HepG2 (cell line): Measurements from ENCODE around the gene SRBD1. TPM values are rescaled to one million over a fixed set of nuclear protein-coding genes. Genes with fewer than 3 reads are reported as not detected.

ENCODE experiments used
- ATAC-seq: fragments of 200-7000 bp; cut with Tn5 transposase; 3 replicates; pipeline ENCODE4 v1.9.1; 2020; ENCODE audit warnings: mild to moderate bottlenecking, moderate library complexity
- BruUV-seq: library from RNA; stranded (reverse); fragments of 400-500 nt; replicated peaks from 2 replicates; lab custom pipeline; 2021; lab: Mats Ljungman, UMichigan
- CTCF ChIA-PET: fragments of 300-600 bp; formaldehyde crosslinking; extraction: SDS; loops from one replicate; lab custom pipeline; 2021; ENCODE audit warnings: low total read pairs, inconsistent platforms, low intra/inter-chr PET ratio; lab: Yijun Ruan, JAX
- POLR2A ChIA-PET: fragments of 350-600 bp; sonication (Branson Sonifier 250); formaldehyde crosslinking; loops from one replicate; lab custom pipeline; 2020; ENCODE audit warnings: antibody characterized with exemption, inconsistent platforms; lab: Yijun Ruan, JAX
- DNase-seq: peaks from one replicate; pipeline ENCODE4 v3.0.0-alpha.2; 2015; ENCODE audit warnings: low spot score
- FAIRE-seq: peaks from 3 replicates; lab custom pipeline; 2011; peaks lifted over from hg19 to GRCh38; lab: Jason Lieb, UNC
- H2AFZ ChIP-seq: one replicate; pipeline ENCODE4 v1.6.1; 2011; ENCODE audit warnings: low read length, inconsistent platforms
- H3K27ac ChIP-seq: fragments of 300-600 bp; 3 replicates; pipeline ENCODE4 v1.8.0; 2011; ENCODE audit warnings: mixed run types, mild to moderate bottlenecking, mixed read lengths, low read length, inconsistent platforms; ENCODE audit not compliant: insufficient read depth; ENCODE audit errors: extremely low read length
- H3K27me3 ChIP-seq, 2 experiments: fragments of 200-600 bp in 1 of 2; 2 replicates in 1 of 2; 3 replicates in 1 of 2; pipeline versions ENCODE4 v1.6.0 to v1.8.0; 2011; ENCODE audit warnings: low read length in 2 of 2, mild to moderate bottlenecking in 2 of 2, moderate library complexity in 2 of 2, inconsistent platforms in 1 of 2; ENCODE audit not compliant: insufficient read depth in 2 of 2, control insufficient read depth in 1 of 2
- H3K36me3 ChIP-seq, 2 experiments: fragments of 200-600 bp in 1 of 2; replicated peaks in 1 of 2; 2 replicates in 1 of 2; 3 replicates in 1 of 2; pipeline versions ENCODE4 v1.5.1 to v1.8.0; 2011; ENCODE audit warnings: low read length in 2 of 2, inconsistent platforms in 1 of 2; ENCODE audit not compliant: insufficient read depth in 2 of 2, control insufficient read depth in 1 of 2
- H3K4me1 ChIP-seq: 2 replicates; pipeline ENCODE4 v1.5.1; 2012; ENCODE audit warnings: low read length, inconsistent platforms; ENCODE audit not compliant: insufficient read depth
- H3K4me2 ChIP-seq: 2 replicates; pipeline ENCODE4 v1.6.0; 2011; ENCODE audit warnings: low read depth, low read length, inconsistent platforms
- H3K4me3 ChIP-seq, 3 experiments: fragments of 200-600 bp in 1 of 3; sonication (generic), shearing (Covaris generic) in 1 of 3; replicated peaks in 1 of 3; 2 replicates each; pipeline ENCODE4 v1.5.1; 2011 to 2016; ENCODE audit warnings: low read length in 3 of 3, inconsistent platforms in 2 of 3, low read depth in 2 of 3, mild to moderate bottlenecking in 2 of 3, control low read depth in 1 of 3, mixed read lengths in 1 of 3; ENCODE audit not compliant: insufficient read depth in 1 of 3
- H3K79me2 ChIP-seq: one replicate; pipeline ENCODE4 v1.6.1; 2011; ENCODE audit warnings: low read length, inconsistent platforms; ENCODE audit not compliant: insufficient read depth
- H3K9ac ChIP-seq: 2 replicates; pipeline ENCODE4 v1.6.0; 2011; ENCODE audit warnings: mild to moderate bottlenecking, low read depth, low read length, inconsistent platforms; ENCODE audit not compliant: insufficient read depth
- H3K9me3 ChIP-seq: 2 replicates; pipeline ENCODE4 v1.5.1; 2012; ENCODE audit warnings: mild to moderate bottlenecking, low read length
- H4K20me1 ChIP-seq: 2 replicates; pipeline ENCODE4 v1.6.0; 2011; ENCODE audit warnings: inconsistent platforms, mild to moderate bottlenecking, low read length, moderate library complexity; ENCODE audit not compliant: insufficient read depth
- SALL2 ChIP-seq: sonication (generic); formaldehyde crosslinking; IDR thresholded peaks from 2 replicates; pipeline ENCODE4 v1.8.1; 2023; ENCODE audit warnings: mild to moderate bottlenecking, missing genetic modification reagents, inconsistent platforms
- SP2 ChIP-seq: sonication (generic); formaldehyde crosslinking; IDR thresholded peaks from 2 replicates; pipeline ENCODE4 v1.5.1; 2020; ENCODE audit warnings: mild to moderate bottlenecking, missing genetic modification reagents
- ZBTB42 ChIP-seq: sonication (generic); formaldehyde crosslinking; IDR thresholded peaks from 2 replicates; pipeline ENCODE4 v1.5.0; 2020; ENCODE audit warnings: mild to moderate bottlenecking, missing genetic modification reagents
- ZNF234 ChIP-seq: sonication (generic); formaldehyde crosslinking; conservative IDR thresholded peaks from 2 replicates; pipeline ENCODE4 v1.5.1; 2020; ENCODE audit warnings: mild to moderate bottlenecking, missing genetic modification reagents
- WGBS: methylation state at CpG from one replicate; pipeline ENCODE4 v1.1.6; 2017; ENCODE audit warnings: low lambda C conversion rate; 5-methylcytosine and 5-hydroxymethylcytosine counted together
- in situ Hi-C: cut with HindIII; loops from 2 replicates; pipeline ENCODE4 v1.10.0; 2017; ENCODE audit warnings: low pct_unique_long_range_greater_than_20kb; ENCODE audit not compliant: extremely low pct_ligation_motif_present
- intact Hi-C: fragments of 100-400 bp; cut with micrococcal nuclease; formaldehyde crosslinking; loops from one replicate; pipeline ENCODE4 v1.10.0; 2022; ENCODE audit not compliant: unreplicated experiment
- polyA plus RNA-seq, 8 experiments: library from polyadenylated mRNA; depleted of rRNA in 3 of 8; stranded (reverse) in 7 of 8; unstranded in 1 of 8; fragments of >200 nt; fragmentation: Illumina TruSeq in 4 of 8; extraction: Trizol in 4 of 8; gene quantifications; 2 replicates each; pipeline versions ENCODE4 v1.2.1 to v1.2.3, GENCODE V29; 2011 to 2016; ENCODE audit warnings: low read depth in 4 of 8, missing spikeins in 1 of 8, mixed read lengths in 1 of 8; ENCODE audit not compliant: insufficient read depth in 1 of 8
- total RNA-seq, 5 experiments: library from RNA; depleted of rRNA; stranded (reverse); fragments of >200 nt; fragmentation: Illumina TruSeq; extraction: Trizol; gene quantifications; 2 replicates each; pipeline ENCODE4 v1.2.3, GENCODE V29; 2016; ENCODE audit warnings: low read depth in 1 of 5
- TF ChIP-seq, protein P1 (sequence below): sonication (generic); formaldehyde crosslinking; IDR thresholded peaks from 2 replicates; pipeline ENCODE4 v1.5.0; 2020; ENCODE audit warnings: mild to moderate bottlenecking, missing genetic modification reagents, moderate library complexity
- TF ChIP-seq, protein P2 (sequence below): sonication (generic); formaldehyde crosslinking; IDR thresholded peaks from 2 replicates; pipeline ENCODE4 v1.4.0; 2020; ENCODE audit warnings: missing genetic modification reagents, borderline replicate concordance

The SRBD1 gene
- total and polyA plus RNA-seq, 2 of the 13 experiments (the other 11 are each of a cell fraction or from before 2014, with no cell fraction given) = 3.2 to 23.9 TPM

GRCh38 chr2:45361666-45362065, 249.4 kb downstream of the SRBD1 start (continued):
- TF ChIP-seq, protein P1, sequence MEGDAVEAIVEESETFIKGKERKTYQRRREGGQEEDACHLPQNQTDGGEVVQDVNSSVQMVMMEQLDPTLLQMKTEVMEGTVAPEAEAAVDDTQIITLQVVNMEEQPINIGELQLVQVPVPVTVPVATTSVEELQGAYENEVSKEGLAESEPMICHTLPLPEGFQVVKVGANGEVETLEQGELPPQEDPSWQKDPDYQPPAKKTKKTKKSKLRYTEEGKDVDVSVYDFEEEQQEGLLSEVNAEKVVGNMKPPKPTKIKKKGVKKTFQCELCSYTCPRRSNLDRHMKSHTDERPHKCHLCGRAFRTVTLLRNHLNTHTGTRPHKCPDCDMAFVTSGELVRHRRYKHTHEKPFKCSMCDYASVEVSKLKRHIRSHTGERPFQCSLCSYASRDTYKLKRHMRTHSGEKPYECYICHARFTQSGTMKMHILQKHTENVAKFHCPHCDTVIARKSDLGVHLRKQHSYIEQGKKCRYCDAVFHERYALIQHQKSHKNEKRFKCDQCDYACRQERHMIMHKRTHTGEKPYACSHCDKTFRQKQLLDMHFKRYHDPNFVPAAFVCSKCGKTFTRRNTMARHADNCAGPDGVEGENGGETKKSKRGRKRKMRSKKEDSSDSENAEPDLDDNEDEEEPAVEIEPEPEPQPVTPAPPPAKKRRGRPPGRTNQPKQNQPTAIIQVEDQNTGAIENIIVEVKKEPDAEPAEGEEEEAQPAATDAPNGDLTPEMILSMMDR (CRISPR knock-in tag) = no peak
- TF ChIP-seq, protein P2, sequence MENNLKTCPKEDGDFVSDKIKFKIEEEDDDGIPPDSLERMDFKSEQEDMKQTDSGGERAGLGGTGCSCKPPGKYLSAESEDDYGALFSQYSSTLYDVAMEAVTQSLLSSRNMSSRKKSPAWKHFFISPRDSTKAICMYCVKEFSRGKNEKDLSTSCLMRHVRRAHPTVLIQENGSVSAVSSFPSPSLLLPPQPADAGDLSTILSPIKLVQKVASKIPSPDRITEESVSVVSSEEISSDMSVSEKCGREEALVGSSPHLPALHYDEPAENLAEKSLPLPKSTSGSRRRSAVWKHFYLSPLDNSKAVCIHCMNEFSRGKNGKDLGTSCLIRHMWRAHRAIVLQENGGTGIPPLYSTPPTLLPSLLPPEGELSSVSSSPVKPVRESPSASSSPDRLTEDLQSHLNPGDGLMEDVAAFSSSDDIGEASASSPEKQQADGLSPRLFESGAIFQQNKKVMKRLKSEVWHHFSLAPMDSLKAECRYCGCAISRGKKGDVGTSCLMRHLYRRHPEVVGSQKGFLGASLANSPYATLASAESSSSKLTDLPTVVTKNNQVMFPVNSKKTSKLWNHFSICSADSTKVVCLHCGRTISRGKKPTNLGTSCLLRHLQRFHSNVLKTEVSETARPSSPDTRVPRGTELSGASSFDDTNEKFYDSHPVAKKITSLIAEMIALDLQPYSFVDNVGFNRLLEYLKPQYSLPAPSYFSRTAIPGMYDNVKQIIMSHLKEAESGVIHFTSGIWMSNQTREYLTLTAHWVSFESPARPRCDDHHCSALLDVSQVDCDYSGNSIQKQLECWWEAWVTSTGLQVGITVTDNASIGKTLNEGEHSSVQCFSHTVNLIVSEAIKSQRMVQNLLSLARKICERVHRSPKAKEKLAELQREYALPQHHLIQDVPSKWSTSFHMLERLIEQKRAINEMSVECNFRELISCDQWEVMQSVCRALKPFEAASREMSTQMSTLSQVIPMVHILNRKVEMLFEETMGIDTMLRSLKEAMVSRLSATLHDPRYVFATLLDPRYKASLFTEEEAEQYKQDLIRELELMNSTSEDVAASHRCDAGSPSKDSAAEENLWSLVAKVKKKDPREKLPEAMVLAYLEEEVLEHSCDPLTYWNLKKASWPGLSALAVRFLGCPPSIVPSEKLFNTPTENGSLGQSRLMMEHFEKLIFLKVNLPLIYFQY (CRISPR knock-in tag) = no peak

GRCh38 chr2:45354776-45355175, 256.3 kb downstream of the SRBD1 start:
- H3K4me1 ChIP-seq = no peaks in the 10 kb centered on the region
- no peak overlapping the region for H3K27ac ChIP-seq
- 43% methylated on average over 2 of the region's 2 CpGs for WGBS
- ATAC-seq (no peak), FAIRE-seq (no peak), DNase-seq (no peak)
- no peak overlapping the region for H3K4me3 ChIP-seq
- no peak overlapping the region for H3K4me2 ChIP-seq
- H3K79me2 ChIP-seq = no peaks in the 10 kb centered on the region
- H4K20me1 ChIP-seq = no peaks in the 10 kb centered on the region
- no peaks in the 10 kb centered on the region for H3K36me3 ChIP-seq
- no peak overlapping the region for H2AFZ ChIP-seq
- in situ Hi-C loops (no loop called here), intact Hi-C loops (no loop called here)
- ChIA-PET POLR2A (no interaction called here), CTCF (no interaction called here)
- no peak overlapping the region for H3K9ac ChIP-seq
- H3K27me3 ChIP-seq = peaks cover 0 to 12% of the 10 kb centered on the region in 2 experiments; a peak in 1 of 5 replicates
- TF ChIP-seq ZNF234 (CRISPR knock-in tag) (no peak), SALL2 (CRISPR knock-in tag) (no peak), SP2 (CRISPR knock-in tag) (no peak), ZBTB42 (no peak)
- BruUV-seq = no TSS peak
- H3K9me3 ChIP-seq = no peaks in the 10 kb centered on the region
